ENCODE data around the gene PREX1. TPM values are rescaled to one million over a fixed set of nuclear protein-coding genes. Genes with fewer than 3 reads are reported as not detected.

The PREX1 gene
- total RNA-seq, 1 experiment from 2014 or later, result not detected

DNA sequence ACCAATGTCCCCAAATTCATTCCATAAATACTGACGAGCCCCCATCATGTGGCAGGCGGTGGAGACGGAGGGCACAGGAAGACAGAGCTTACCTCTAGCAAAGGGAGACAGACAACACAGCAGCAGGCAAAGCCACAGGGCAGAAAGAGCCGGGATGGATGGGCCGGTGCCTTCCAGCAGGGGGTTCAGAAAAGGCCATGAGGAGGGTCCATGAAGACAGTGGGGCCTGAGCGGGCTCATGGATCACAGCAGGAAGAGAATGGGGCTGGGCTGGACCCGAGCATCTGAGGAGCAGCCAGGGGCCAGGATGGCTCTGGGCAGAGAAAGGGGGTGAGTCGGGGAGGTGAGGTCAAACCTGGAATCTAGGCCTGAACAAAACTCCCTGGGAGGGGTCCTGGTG is 42.0 kb downstream of the PREX1 start:
- intact Hi-C loops (cut with micrococcal nuclease), result no loop called here
- Mint-ChIP-seq H3K4me1 (ENCODE audit: insufficient read depth, unreplicated experiment) (peaks cover 7% of the 10 kb centered on the region), H3K27me3 (ENCODE audit: insufficient read depth, unreplicated experiment) (peaks cover 47% of the 10 kb centered on the region), H3K9me3 (ENCODE audit: unreplicated experiment) (no peaks in the 10 kb centered on the region), H3K27ac (ENCODE audit: low read depth, unreplicated experiment) (no peak overlapping the region), H3K36me3 (ENCODE audit: insufficient read depth, unreplicated experiment) (peaks cover 4% of the 10 kb centered on the region), H3K4me3 (ENCODE audit: unreplicated experiment) (no peak overlapping the region)
- DNase-seq (ENCODE audit: unreplicated experiment), result no peak
- ChIA-PET POLR2A (interaction anchor here (0.7 kb wide), 1 partner anchor 469 kb away, joined by 3 read pairs; no protein-coding TSS in a partner anchor), CTCF (interaction anchor here (0.5 to 1.1 kb wide), 2 partner anchors 15 to 118 kb away, joined by 3 to 4 read pairs; no protein-coding TSS in a partner anchor)
- BruUV-seq (replicated peaks), result no TSS peak
- TF ChIP-seq CTCF (IDR thresholded peaks at IDR 0.05; ENCODE audit: unreplicated experiment), result no peak

GRCh38 chr20:48785256-48785655 is 42.5 kb downstream of the PREX1 start:
- intact Hi-C loops (cut with micrococcal nuclease), result no loop called here
- no peak overlapping the region for H3K27ac Mint-ChIP-seq (ENCODE audit: low read depth, unreplicated experiment)
- CTCF ChIA-PET, result interaction anchor here (1.1 kb wide), 1 partner anchor 15 kb away, joined by 4 read pairs; no protein-coding TSS in a partner anchor

GRCh38 chr20:48784273-48784641 is 43.5 kb downstream of the PREX1 start:
- Mint-ChIP-seq H3K27ac (ENCODE audit: low read depth, unreplicated experiment) (no peak overlapping the region), H3K4me3 (ENCODE audit: unreplicated experiment) (no peak overlapping the region), H3K9me3 (ENCODE audit: unreplicated experiment) (no peaks in the 10 kb centered on the region), H3K4me1 (ENCODE audit: insufficient read depth, unreplicated experiment) (peaks cover 7% of the 10 kb centered on the region), H3K36me3 (ENCODE audit: insufficient read depth, unreplicated experiment) (peaks cover 10% of the 10 kb centered on the region), H3K27me3 (ENCODE audit: insufficient read depth, unreplicated experiment) (peaks cover 33% of the 10 kb centered on the region)
- ChIA-PET CTCF (interaction anchor here (0.6 to 1.1 kb wide), 3 partner anchors 10 to 203 kb away, joined by 3 to 5 read pairs (median 3); no protein-coding TSS in a partner anchor), POLR2A (no interaction called here)
- no peak for DNase-seq (ENCODE audit: unreplicated experiment)
- TF ChIP-seq CTCF (IDR thresholded peaks at IDR 0.05; ENCODE audit: unreplicated experiment), result no peak
- no TSS peak for BruUV-seq (replicated peaks)
- intact Hi-C loops (cut with micrococcal nuclease), result no loop called here

More at GRCh38 chr20:48785256-48785655, 42.5 kb downstream of the PREX1 start:
- Mint-ChIP-seq H3K27me3 (ENCODE audit: insufficient read depth, unreplicated experiment) (peaks cover 42% of the 10 kb centered on the region), H3K36me3 (ENCODE audit: insufficient read depth, unreplicated experiment) (peaks cover 4% of the 10 kb centered on the region), H3K4me1 (ENCODE audit: insufficient read depth, unreplicated experiment) (peaks cover 7% of the 10 kb centered on the region), H3K4me3 (ENCODE audit: unreplicated experiment) (no peak overlapping the region), H3K9me3 (ENCODE audit: unreplicated experiment) (no peaks in the 10 kb centered on the region)
- POLR2A ChIA-PET, result no interaction called here
- no peak for DNase-seq (ENCODE audit: unreplicated experiment)
- BruUV-seq (replicated peaks), result no TSS peak
- no peak for TF ChIP-seq CTCF (IDR thresholded peaks at IDR 0.05; ENCODE audit: unreplicated experiment)

DNA sequence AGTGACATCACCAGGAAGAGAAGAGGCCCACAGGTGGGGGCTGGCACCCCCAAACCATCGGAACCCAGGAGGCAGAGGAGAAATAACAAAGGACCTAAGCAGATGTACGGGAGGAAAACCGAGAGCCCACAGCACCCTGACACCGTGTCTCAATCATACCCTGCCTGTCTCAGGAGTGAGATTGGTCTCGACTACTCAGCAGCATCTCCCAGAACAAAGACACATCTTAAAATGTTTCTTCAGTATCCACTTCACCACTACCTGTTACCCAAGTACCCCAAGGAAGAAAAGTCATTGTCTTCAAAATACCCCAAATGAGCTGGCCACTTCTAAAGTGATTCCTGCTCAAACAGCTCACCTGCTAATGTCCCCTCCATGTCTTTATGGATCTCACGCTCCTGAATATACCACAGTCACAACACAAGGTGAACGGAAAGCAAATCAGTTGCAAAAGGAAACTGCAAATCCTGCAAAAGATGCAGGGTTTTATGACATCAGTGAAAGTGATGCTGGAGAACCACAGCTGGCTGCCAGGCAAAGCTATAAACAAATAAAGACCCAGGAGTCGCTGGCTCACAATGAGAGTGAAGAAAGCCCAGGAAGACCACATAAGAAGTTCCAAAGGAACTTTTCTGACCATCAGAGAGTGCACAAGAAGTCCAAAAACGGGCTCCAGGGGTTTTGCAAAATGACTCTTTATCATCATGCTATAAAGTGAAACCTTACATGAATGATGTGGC is 44.1 kb downstream of the PREX1 start:
- no peak for TF ChIP-seq CTCF (IDR thresholded peaks at IDR 0.05; ENCODE audit: unreplicated experiment)
- BruUV-seq (replicated peaks), result no TSS peak
- no peak for DNase-seq (ENCODE audit: unreplicated experiment)
- H3K27me3 Mint-ChIP-seq (ENCODE audit: insufficient read depth, unreplicated experiment), result peaks cover 33% of the 10 kb centered on the region
- peaks cover 7% of the 10 kb centered on the region for H3K4me1 Mint-ChIP-seq (ENCODE audit: insufficient read depth, unreplicated experiment)
- POLR2A ChIA-PET, result no interaction called here
- peaks cover 4% of the 10 kb centered on the region for H3K9me3 Mint-ChIP-seq (ENCODE audit: unreplicated experiment)
- no peak overlapping the region for H3K27ac Mint-ChIP-seq (ENCODE audit: low read depth, unreplicated experiment)
- peaks cover 10% of the 10 kb centered on the region for H3K36me3 Mint-ChIP-seq (ENCODE audit: insufficient read depth, unreplicated experiment)
- CTCF ChIA-PET, result interaction anchor here (1.0 to 1.1 kb wide), 2 partner anchors 121 to 203 kb away, joined by 3 to 5 read pairs; no protein-coding TSS in a partner anchor
- H3K4me3 Mint-ChIP-seq (ENCODE audit: unreplicated experiment), result no peak overlapping the region
- intact Hi-C loops (cut with micrococcal nuclease), result no loop called here
